Vagina (tissue), 2 donors: Measurements from ENCODE around the gene DMBX1. TPM values are rescaled to one million over a fixed set of nuclear protein-coding genes. Genes with fewer than 3 reads are reported as not detected.

Experiments used
- DNase-seq, 2 donors: peaks; one replicate each; pipeline ENCODE4 v3.0.0-alpha.2; 2017; ENCODE audit errors: extremely low spot score in 2 of 2
- H3K27ac ChIP-seq: fragments of 200-600 bp; sonication (generic); one replicate; pipeline ENCODE4 v1.5.1; 2019
- H3K27me3 ChIP-seq: fragments of 200-600 bp; sonication (generic); one replicate; pipeline ENCODE4 v1.5.1; 2019
- H3K36me3 ChIP-seq, 2 donors: fragments of 200-600 bp; sonication (generic); one replicate each; pipeline ENCODE4 v1.5.1; 2017 to 2019
- H3K4me1 ChIP-seq: fragments of 200-600 bp; sonication (generic); one replicate; pipeline ENCODE4 v1.5.1; 2019
- H3K4me3 ChIP-seq, 2 donors: fragments of 200-600 bp; sonication (generic); 1 replicate in 1 of 2; 2 replicates in 1 of 2; pipeline ENCODE4 v1.5.1; 2016 to 2019
- H3K9me3 ChIP-seq: fragments of 200-600 bp; sonication (generic); one replicate; pipeline ENCODE4 v1.5.1; 2019
- POLR2A ChIP-seq, 2 donors: fragments of 450-650 bp; IDR thresholded peaks; one replicate each; pipeline ENCODE4 v1.6.1; 2017; ENCODE audit warnings: antibody characterized with exemption in 2 of 2, mild to moderate bottlenecking in 2 of 2, moderate library complexity in 2 of 2
- POLR2AphosphoS5 ChIP-seq, 2 donors: sonication (generic); formaldehyde crosslinking; IDR thresholded peaks; one replicate each; pipeline ENCODE4 v1.9.0; 2017; ENCODE audit warnings: antibody characterized with exemption in 2 of 2, mild to moderate bottlenecking in 2 of 2, low read depth in 1 of 2; ENCODE audit not compliant: insufficient read depth in 1 of 2
- intact Hi-C: fragments of 100-400 bp; cut with DNase I; formaldehyde crosslinking; loops from one replicate; pipeline ENCODE4 v1.15.1; 2023
- total RNA-seq: library from RNA; depleted of rRNA; stranded (reverse); fragments of >200 nt; gene quantifications from one replicate; pipeline ENCODE4 v1.2.3, GENCODE V29; 2016
- TF ChIP-seq, protein P1 (sequence below), 3 experiments: fragments of 450-650 bp in 2 of 3; fragments of 200-600 bp in 1 of 3; sonication (generic) in 1 of 3; IDR thresholded peaks; one replicate each; pipeline ENCODE4 v1.5.1; 2017 to 2019; ENCODE audit warnings: antibody characterized with exemption in 3 of 3, mild to moderate bottlenecking in 2 of 3, moderate library complexity in 2 of 3

DMBX1 gene
- total RNA-seq, 1 donor from 2014 or later: 0.25 TPM

DNA sequence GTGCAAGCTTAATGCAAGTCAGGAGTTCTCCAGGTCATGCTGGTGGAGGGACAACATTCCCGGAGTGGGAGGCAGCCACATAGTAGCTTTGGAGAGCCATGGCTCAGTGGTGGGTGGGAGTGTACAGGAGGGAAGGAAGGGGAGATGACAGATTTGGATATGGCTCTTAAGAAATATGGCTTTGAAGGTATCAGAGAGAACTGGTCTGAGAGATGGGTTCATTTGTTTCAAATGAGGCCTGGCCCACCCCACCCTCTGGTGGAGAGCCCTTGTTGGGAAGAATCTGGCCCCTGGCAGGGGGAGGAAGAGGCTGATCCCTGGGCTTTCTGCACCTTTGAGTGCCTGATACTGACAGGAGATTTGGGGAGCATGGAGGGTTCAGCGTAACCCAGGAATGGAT is 6.1 kb downstream of the DMBX1 start:
- DNase-seq: no peak
- Histone ChIP-seq H3K27ac (no peak overlapping the region), H3K27me3 (peaks cover 18% of the 10 kb centered on the region), H3K4me3 (no peak overlapping the region), H3K36me3 (no peaks in the 10 kb centered on the region), H3K4me1 (peaks cover 5% of the 10 kb centered on the region), H3K9me3 (no peaks in the 10 kb centered on the region)
- intact Hi-C loops: no loop called here
- TF ChIP-seq, protein P1, sequence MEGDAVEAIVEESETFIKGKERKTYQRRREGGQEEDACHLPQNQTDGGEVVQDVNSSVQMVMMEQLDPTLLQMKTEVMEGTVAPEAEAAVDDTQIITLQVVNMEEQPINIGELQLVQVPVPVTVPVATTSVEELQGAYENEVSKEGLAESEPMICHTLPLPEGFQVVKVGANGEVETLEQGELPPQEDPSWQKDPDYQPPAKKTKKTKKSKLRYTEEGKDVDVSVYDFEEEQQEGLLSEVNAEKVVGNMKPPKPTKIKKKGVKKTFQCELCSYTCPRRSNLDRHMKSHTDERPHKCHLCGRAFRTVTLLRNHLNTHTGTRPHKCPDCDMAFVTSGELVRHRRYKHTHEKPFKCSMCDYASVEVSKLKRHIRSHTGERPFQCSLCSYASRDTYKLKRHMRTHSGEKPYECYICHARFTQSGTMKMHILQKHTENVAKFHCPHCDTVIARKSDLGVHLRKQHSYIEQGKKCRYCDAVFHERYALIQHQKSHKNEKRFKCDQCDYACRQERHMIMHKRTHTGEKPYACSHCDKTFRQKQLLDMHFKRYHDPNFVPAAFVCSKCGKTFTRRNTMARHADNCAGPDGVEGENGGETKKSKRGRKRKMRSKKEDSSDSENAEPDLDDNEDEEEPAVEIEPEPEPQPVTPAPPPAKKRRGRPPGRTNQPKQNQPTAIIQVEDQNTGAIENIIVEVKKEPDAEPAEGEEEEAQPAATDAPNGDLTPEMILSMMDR (IDR thresholded peaks at IDR 0.05): no peak
- TF ChIP-seq POLR2A (IDR thresholded peaks at IDR 0.05): no peak
- TF ChIP-seq POLR2AphosphoS5 (IDR thresholded peaks at IDR 0.05; ENCODE audit: insufficient read depth in 1 of 2, low read depth in 1 of 2): no peak

DNA sequence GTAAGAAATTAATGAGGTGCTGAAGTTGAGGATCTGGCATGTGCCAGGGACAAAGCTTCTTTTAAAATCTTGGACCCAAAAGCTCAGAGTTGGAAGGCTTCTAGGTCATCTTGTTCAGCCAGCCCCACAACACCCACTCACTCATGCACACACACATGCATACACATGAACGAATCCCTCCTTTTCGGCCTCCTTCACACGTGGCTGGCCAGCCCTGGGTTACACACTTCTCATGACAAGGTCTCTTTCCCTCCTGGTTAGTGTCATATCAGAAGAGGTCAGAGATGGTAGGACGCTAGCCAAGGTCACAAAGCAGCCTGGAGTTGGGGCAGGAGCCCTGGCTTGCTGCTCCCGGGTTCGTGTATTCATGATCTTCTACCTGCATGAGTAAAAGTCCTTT is 6.9 kb downstream of the DMBX1 start:
- intact Hi-C loops: no loop called here
- TF ChIP-seq POLR2AphosphoS5 (IDR thresholded peaks at IDR 0.05; ENCODE audit: insufficient read depth in 1 of 2, low read depth in 1 of 2): no peak
- H3K36me3 ChIP-seq: no peaks in the 10 kb centered on the region
- H3K27ac ChIP-seq: no peak overlapping the region
- no peak for DNase-seq
- no peaks in the 10 kb centered on the region for H3K4me1 ChIP-seq
- no peak overlapping the region for H3K4me3 ChIP-seq
- no peaks in the 10 kb centered on the region for H3K9me3 ChIP-seq
- H3K27me3 ChIP-seq: peaks cover 11% of the 10 kb centered on the region

DNA sequence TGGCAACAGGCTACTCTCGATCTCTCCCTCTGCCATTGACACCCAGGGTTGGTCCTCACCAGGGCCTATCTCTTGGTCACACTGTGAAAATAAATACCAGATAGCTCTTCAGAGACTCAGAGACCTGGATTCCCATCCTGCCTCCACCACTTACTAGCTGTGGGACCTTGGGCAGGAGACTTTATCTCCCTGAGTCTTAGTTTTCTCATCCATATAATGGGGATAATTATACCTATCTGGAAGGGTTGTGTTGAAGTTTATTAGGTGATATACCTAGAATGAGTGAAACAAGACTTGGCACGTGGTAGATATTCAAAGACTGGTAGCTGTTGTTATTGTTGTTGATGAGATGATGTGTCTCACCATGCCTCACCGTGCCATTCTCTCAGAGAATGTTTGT is 7.4 kb downstream of the DMBX1 start:
- Histone ChIP-seq H3K9me3 (no peaks in the 10 kb centered on the region), H3K27me3 (peaks cover 6% of the 10 kb centered on the region), H3K4me1 (no peaks in the 10 kb centered on the region), H3K27ac (no peak overlapping the region), H3K36me3 (no peaks in the 10 kb centered on the region), H3K4me3 (no peak overlapping the region)
- intact Hi-C loops: no loop called here
- DNase-seq: no peak
- TF ChIP-seq, protein P1 (IDR thresholded peaks at IDR 0.05): no peak

DNA sequence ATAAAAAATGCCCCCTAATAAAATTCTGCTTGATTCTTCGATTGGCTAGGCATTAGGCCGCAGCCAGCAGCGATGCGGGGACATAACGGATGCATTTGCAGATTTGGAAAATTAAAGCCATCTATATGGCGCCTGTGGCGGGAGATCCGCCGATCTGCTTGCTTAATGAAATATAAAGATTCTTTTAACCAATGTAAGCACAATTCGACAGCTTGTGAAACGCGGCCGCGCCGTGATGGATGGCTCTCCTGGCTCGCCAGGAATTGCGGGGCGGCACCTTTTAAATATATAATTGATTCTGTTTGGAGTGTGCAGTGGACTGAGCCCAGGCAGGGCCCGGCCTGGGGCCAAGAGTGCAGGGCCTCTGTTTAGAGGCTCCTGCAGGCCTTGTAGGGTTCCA is 8.0 kb downstream of the DMBX1 start:
- DNase-seq: no peak
- H3K4me3 ChIP-seq: no peak overlapping the region
- H3K9me3 ChIP-seq: no peaks in the 10 kb centered on the region
- intact Hi-C loops: no loop called here
- H3K4me1 ChIP-seq: no peaks in the 10 kb centered on the region
- H3K27ac ChIP-seq: no peak overlapping the region
- peaks cover 6% of the 10 kb centered on the region for H3K27me3 ChIP-seq
- TF ChIP-seq, protein P1 (IDR thresholded peaks at IDR 0.05): no peak
- no peaks in the 10 kb centered on the region for H3K36me3 ChIP-seq

DNA sequence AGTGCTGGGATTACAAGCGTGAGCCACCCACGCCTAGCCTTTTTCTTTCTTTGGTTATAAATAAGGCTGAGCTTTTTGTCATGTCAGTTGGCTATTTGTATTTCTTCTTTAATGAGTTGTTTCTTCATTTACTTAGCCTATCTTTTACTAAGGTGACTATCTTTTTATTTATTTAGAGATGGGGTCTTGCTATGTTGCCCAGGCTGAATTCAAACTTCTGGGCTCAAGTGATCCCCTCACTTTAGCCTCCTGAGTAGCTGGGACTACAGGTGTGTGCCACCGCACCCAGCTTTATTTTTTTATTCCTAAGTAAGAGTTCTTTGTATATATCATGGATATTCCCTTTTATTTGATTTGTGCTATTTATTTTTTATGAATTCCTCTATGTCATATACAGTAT is 11.9 kb downstream of the DMBX1 start:
- H3K27ac ChIP-seq: no peak overlapping the region
- H3K9me3 ChIP-seq: no peaks in the 10 kb centered on the region
- no peak overlapping the region for H3K4me3 ChIP-seq
- no peaks in the 10 kb centered on the region for H3K4me1 ChIP-seq
- no peaks in the 10 kb centered on the region for H3K27me3 ChIP-seq
- TF ChIP-seq, protein P1 (IDR thresholded peaks at IDR 0.05): no peak
- no peak for TF ChIP-seq POLR2A (IDR thresholded peaks at IDR 0.05)
- TF ChIP-seq POLR2AphosphoS5 (IDR thresholded peaks at IDR 0.05; ENCODE audit: insufficient read depth in 1 of 2, low read depth in 1 of 2): no peak
- intact Hi-C loops: no loop called here
- no peaks in the 10 kb centered on the region for H3K36me3 ChIP-seq
- DNase-seq: no peak

DNA sequence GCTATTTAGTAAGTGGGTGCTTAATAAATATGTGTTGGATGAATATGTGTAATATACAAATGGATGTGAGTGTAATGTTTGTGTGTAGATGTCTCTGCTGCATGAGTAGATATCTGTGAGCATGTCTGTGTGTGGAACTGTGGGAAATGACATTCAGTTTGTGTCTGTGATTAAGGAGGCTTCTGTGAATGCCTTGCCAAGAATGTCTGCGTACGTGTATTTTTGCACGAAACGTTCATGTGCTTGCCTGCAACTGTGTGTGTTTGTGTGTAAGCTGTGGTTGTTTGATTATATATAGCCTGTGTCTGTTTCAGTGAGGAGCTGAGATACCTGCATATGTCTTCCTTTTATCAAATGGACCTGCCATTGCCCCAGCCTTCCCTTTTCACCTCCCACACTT is 13.8 kb downstream of the DMBX1 start:
- no peak for DNase-seq
- no peak for TF ChIP-seq POLR2A (IDR thresholded peaks at IDR 0.05)
- TF ChIP-seq, protein P1 (IDR thresholded peaks at IDR 0.05): no peak
- no peak for TF ChIP-seq POLR2AphosphoS5 (IDR thresholded peaks at IDR 0.05; ENCODE audit: insufficient read depth in 1 of 2, low read depth in 1 of 2)
- H3K27me3 ChIP-seq: no peaks in the 10 kb centered on the region
- H3K27ac ChIP-seq: no peak overlapping the region
- no peaks in the 10 kb centered on the region for H3K36me3 ChIP-seq
- no peaks in the 10 kb centered on the region for H3K4me1 ChIP-seq
- intact Hi-C loops: no loop called here
- no peak overlapping the region for H3K4me3 ChIP-seq
- H3K9me3 ChIP-seq: no peaks in the 10 kb centered on the region
